Neural cell (in vitro differentiated cells): ENCODE measurements around the gene CLASP2. TPM values are rescaled to one million over a fixed set of nuclear protein-coding genes. Genes with fewer than 3 reads are reported as not detected.

Experiments
- H2AFZ ChIP-seq: fragments of 200-600, 300-800 bp; sonication (generic), shearing (Covaris generic); 2 replicates; pipeline ENCODE4 v1.6.0; 2014; ENCODE audit warnings: low read depth, mild to moderate bottlenecking, antibody characterized with exemption, low read length, moderate library complexity
- H3F3A ChIP-seq: fragments of 200-600 bp; shearing (Covaris generic); 2 replicates; pipeline ENCODE4 v1.6.1; 2016; ENCODE audit warnings: mild to moderate bottlenecking, moderate library complexity, mixed read lengths, antibody characterized with exemption, low read length; ENCODE audit not compliant: insufficient read depth, poor library complexity, severe bottlenecking
- H3K27ac ChIP-seq: fragments of 200-600, 300-800 bp; sonication (generic), shearing (Covaris generic); 2 replicates; pipeline ENCODE4 v1.5.1; 2014; ENCODE audit warnings: mild to moderate bottlenecking, low read length, moderate library complexity
- H3K27me3 ChIP-seq: fragments of 300-800, 200-600 bp; sonication (generic), shearing (Covaris generic); 2 replicates; pipeline ENCODE4 v1.6.0; 2014; ENCODE audit warnings: mild to moderate bottlenecking, low read depth, low read length, moderate library complexity; ENCODE audit not compliant: insufficient read depth
- H3K36me3 ChIP-seq: fragments of 300-800, 200-600 bp; sonication (generic), shearing (Covaris generic); 2 replicates; pipeline ENCODE4 v1.5.1; 2014; ENCODE audit warnings: mild to moderate bottlenecking, antibody characterized with exemption, low read length, moderate library complexity; ENCODE audit not compliant: insufficient read depth
- H3K4me2 ChIP-seq: fragments of 300-800, 200-600 bp; sonication (generic), shearing (Covaris generic); 2 replicates; pipeline ENCODE4 v1.6.0; 2014; ENCODE audit warnings: mild to moderate bottlenecking, low read length
- H3K4me3 ChIP-seq: fragments of 300-800, 200-600 bp; sonication (generic), shearing (Covaris generic); 2 replicates; pipeline ENCODE4 v1.5.1; 2014; ENCODE audit warnings: mild to moderate bottlenecking, low read length, moderate library complexity
- H3K79me2 ChIP-seq: fragments of 200-600 bp; shearing (Covaris generic); replicated peaks from 2 replicates; pipeline ENCODE4 v1.6.0; 2014; ENCODE audit warnings: mild to moderate bottlenecking, low read length, moderate library complexity; ENCODE audit not compliant: insufficient read depth
- H3K9ac ChIP-seq: fragments of 300-800, 200-600 bp; sonication (generic), shearing (Covaris generic); 2 replicates; pipeline ENCODE4 v1.6.1; 2016; ENCODE audit warnings: mild to moderate bottlenecking, low read length, mixed read lengths
- H3K9me2 ChIP-seq: fragments of 200-600 bp; shearing (Covaris generic); 2 replicates; pipeline ENCODE4 v1.6.1; 2016; ENCODE audit warnings: mild to moderate bottlenecking, low read length, mixed read lengths; ENCODE audit not compliant: insufficient read depth
- H3K9me3 ChIP-seq: fragments of 200-600, 300-800 bp; sonication (generic), shearing (Covaris generic); 2 replicates; pipeline ENCODE4 v1.6.1; 2016; ENCODE audit warnings: mild to moderate bottlenecking, mixed run types, low read length, moderate library complexity, mixed read lengths
- H4K20me1 ChIP-seq: fragments of 200-600 bp; shearing (Covaris generic); 2 replicates; pipeline ENCODE4 v1.6.1; 2016; ENCODE audit warnings: mild to moderate bottlenecking, mixed run types; ENCODE audit not compliant: insufficient read depth
- CTCF ChIP-seq: fragments of 450-650 bp; IDR thresholded peaks from 2 replicates; pipeline ENCODE4 v1.5.1; 2014; ENCODE audit warnings: antibody characterized with exemption, mild to moderate bottlenecking, moderate library complexity; ENCODE audit not compliant: poor library complexity, severe bottlenecking
- EP300 ChIP-seq: fragments of 450-650 bp; conservative IDR thresholded peaks from 2 replicates; pipeline ENCODE4 v1.6.1; 2014; ENCODE audit warnings: antibody characterized with exemption, mild to moderate bottlenecking, moderate library complexity; ENCODE audit not compliant: poor library complexity, severe bottlenecking
- EZH2 ChIP-seq: fragments of 200-600, 300-800 bp; shearing (Covaris generic), sonication (generic); IDR thresholded peaks from 2 replicates; pipeline ENCODE4 v1.6.1; 2014; ENCODE audit warnings: antibody characterized with exemption, low read length, borderline replicate concordance, mild to moderate bottlenecking; ENCODE audit not compliant: insufficient read depth, poor library complexity, severe bottlenecking
- MXI1 ChIP-seq: fragments of 450-650 bp; conservative IDR thresholded peaks from 2 replicates; pipeline ENCODE4 v1.6.1; 2014; ENCODE audit warnings: antibody characterized with exemption, mild to moderate bottlenecking; ENCODE audit not compliant: poor library complexity, severe bottlenecking
- POLR2AphosphoS5 ChIP-seq: IDR thresholded peaks from 2 replicates; pipeline ENCODE4 v1.6.1; 2012
- RAD21 ChIP-seq: fragments of 450-650 bp; conservative IDR thresholded peaks from 2 replicates; pipeline ENCODE4 v1.6.1; 2014; ENCODE audit warnings: antibody characterized with exemption, mild to moderate bottlenecking, moderate library complexity
- SMC3 ChIP-seq: fragments of 450-650 bp; conservative IDR thresholded peaks from 2 replicates; pipeline ENCODE4 v1.6.1; 2014; ENCODE audit warnings: antibody characterized with exemption, mild to moderate bottlenecking, moderate library complexity; ENCODE audit not compliant: poor library complexity
- TAF1 ChIP-seq: IDR thresholded peaks from 2 replicates; pipeline ENCODE4 v1.6.1; 2012; ENCODE audit warnings: low read depth
- polyA plus RNA-seq: library from polyadenylated mRNA; depleted of rRNA; stranded (reverse); fragments of >200 nt; gene quantifications from 2 replicates; pipeline ENCODE4 v1.2.3, GENCODE V29; 2014
- TF ChIP-seq, protein P1 (sequence below): IDR thresholded peaks from 2 replicates; pipeline ENCODE4 v1.6.1; 2012; ENCODE audit warnings: borderline replicate concordance

The CLASP2 gene
- polyA plus RNA-seq, 1 donor from 2014 or later, result 938 TPM

DNA sequence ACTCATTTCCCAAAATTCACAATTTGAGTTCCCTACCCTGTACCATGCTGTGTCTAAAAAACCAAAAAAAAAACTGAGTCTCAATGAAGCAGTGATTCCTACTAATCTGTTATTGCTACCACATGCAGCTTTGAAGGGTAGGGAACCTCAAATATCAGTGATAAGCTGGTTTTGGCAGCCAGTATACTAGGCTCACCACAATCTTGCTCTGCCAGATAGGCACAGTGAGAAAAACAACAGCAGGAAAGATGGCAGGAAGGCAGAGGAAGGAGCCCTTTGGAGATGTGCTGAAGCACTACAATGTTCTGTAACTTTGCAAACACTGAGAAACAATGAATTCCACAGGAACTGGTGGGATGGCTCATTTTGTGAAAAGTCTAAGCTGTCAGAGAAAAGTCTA is 180.9 kb downstream of the CLASP2 start:
- Histone ChIP-seq H3K36me3 (peaks cover 26% of the 10 kb centered on the region), H3K9ac (no peak overlapping the region), H3K9me3 (no peaks in the 10 kb centered on the region), H3K4me2 (no peak overlapping the region), H3K4me3 (no peak overlapping the region), H3K27me3 (no peaks in the 10 kb centered on the region), H3K9me2 (no peaks in the 10 kb centered on the region), H3K79me2 (no peaks in the 10 kb centered on the region), H4K20me1 (no peaks in the 10 kb centered on the region), H3F3A (no peaks in the 10 kb centered on the region), H3K27ac (no peak overlapping the region), H2AFZ (no peak overlapping the region)
- TF ChIP-seq MXI1 (no peak), EZH2 (no peak), CTCF (no peak), RAD21 (no peak), POLR2AphosphoS5 (no peak), SMC3 (no peak), TAF1 (no peak), EP300 (no peak)
- TF ChIP-seq, protein P1, sequence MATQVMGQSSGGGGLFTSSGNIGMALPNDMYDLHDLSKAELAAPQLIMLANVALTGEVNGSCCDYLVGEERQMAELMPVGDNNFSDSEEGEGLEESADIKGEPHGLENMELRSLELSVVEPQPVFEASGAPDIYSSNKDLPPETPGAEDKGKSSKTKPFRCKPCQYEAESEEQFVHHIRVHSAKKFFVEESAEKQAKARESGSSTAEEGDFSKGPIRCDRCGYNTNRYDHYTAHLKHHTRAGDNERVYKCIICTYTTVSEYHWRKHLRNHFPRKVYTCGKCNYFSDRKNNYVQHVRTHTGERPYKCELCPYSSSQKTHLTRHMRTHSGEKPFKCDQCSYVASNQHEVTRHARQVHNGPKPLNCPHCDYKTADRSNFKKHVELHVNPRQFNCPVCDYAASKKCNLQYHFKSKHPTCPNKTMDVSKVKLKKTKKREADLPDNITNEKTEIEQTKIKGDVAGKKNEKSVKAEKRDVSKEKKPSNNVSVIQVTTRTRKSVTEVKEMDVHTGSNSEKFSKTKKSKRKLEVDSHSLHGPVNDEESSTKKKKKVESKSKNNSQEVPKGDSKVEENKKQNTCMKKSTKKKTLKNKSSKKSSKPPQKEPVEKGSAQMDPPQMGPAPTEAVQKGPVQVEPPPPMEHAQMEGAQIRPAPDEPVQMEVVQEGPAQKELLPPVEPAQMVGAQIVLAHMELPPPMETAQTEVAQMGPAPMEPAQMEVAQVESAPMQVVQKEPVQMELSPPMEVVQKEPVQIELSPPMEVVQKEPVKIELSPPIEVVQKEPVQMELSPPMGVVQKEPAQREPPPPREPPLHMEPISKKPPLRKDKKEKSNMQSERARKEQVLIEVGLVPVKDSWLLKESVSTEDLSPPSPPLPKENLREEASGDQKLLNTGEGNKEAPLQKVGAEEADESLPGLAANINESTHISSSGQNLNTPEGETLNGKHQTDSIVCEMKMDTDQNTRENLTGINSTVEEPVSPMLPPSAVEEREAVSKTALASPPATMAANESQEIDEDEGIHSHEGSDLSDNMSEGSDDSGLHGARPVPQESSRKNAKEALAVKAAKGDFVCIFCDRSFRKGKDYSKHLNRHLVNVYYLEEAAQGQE, result no peak

GRCh38 chr3:33526787-33527186 is 191.3 kb downstream of the CLASP2 start:
- Histone ChIP-seq H3K27ac (no peak overlapping the region), H3F3A (no peaks in the 10 kb centered on the region), H3K79me2 (peaks cover 9% of the 10 kb centered on the region), H3K4me2 (no peak overlapping the region), H4K20me1 (no peaks in the 10 kb centered on the region), H3K9me2 (no peaks in the 10 kb centered on the region), H3K36me3 (peaks cover 44% of the 10 kb centered on the region), H3K9me3 (peaks cover 12% of the 10 kb centered on the region), H3K9ac (no peak overlapping the region), H3K27me3 (no peaks in the 10 kb centered on the region), H2AFZ (no peak overlapping the region), H3K4me3 (no peak overlapping the region)
- TF ChIP-seq CTCF, result no peak
- no peak for TF ChIP-seq SMC3
